ENCODE data around the gene TMEM30B. TPM values are rescaled to one million over a fixed set of nuclear protein-coding genes. Genes with fewer than 3 reads are reported as not detected.

The TMEM30B gene, protein sequence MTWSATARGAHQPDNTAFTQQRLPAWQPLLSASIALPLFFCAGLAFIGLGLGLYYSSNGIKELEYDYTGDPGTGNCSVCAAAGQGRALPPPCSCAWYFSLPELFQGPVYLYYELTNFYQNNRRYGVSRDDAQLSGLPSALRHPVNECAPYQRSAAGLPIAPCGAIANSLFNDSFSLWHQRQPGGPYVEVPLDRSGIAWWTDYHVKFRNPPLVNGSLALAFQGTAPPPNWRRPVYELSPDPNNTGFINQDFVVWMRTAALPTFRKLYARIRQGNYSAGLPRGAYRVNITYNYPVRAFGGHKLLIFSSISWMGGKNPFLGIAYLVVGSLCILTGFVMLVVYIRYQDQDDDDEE
- 1 to 10 TPM; 1.9 to 4.6 (median 2.5) TPM for total RNA-seq

GRCh38 chr14:61281186-61281947, at the start of gene TMEM30B:
Gene TMEM30B, minus strand, starts transcription at chr14:61281338. Its CDS starts 191 bp downstream, at chr14:61281147.
- TF ChIP-seq, protein P1, sequence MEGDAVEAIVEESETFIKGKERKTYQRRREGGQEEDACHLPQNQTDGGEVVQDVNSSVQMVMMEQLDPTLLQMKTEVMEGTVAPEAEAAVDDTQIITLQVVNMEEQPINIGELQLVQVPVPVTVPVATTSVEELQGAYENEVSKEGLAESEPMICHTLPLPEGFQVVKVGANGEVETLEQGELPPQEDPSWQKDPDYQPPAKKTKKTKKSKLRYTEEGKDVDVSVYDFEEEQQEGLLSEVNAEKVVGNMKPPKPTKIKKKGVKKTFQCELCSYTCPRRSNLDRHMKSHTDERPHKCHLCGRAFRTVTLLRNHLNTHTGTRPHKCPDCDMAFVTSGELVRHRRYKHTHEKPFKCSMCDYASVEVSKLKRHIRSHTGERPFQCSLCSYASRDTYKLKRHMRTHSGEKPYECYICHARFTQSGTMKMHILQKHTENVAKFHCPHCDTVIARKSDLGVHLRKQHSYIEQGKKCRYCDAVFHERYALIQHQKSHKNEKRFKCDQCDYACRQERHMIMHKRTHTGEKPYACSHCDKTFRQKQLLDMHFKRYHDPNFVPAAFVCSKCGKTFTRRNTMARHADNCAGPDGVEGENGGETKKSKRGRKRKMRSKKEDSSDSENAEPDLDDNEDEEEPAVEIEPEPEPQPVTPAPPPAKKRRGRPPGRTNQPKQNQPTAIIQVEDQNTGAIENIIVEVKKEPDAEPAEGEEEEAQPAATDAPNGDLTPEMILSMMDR (IDR thresholded peaks at IDR 0.05) = no peak
- DNase-seq (ENCODE audit: low spot score) = no peak

GRCh38 chr14:61330511-61330910, 49.4 kb upstream of the TMEM30B start:
- TF ChIP-seq, protein P1 (IDR thresholded peaks at IDR 0.05) = no peak
- no peak for ATAC-seq (ENCODE audit: low FRiP score)
- DNase-seq (ENCODE audit: low spot score) = no peak

More at GRCh38 chr14:61281186-61281947, at the start of gene TMEM30B:
- ATAC-seq (ENCODE audit: low FRiP score) = peak; percentile 13

DNA sequence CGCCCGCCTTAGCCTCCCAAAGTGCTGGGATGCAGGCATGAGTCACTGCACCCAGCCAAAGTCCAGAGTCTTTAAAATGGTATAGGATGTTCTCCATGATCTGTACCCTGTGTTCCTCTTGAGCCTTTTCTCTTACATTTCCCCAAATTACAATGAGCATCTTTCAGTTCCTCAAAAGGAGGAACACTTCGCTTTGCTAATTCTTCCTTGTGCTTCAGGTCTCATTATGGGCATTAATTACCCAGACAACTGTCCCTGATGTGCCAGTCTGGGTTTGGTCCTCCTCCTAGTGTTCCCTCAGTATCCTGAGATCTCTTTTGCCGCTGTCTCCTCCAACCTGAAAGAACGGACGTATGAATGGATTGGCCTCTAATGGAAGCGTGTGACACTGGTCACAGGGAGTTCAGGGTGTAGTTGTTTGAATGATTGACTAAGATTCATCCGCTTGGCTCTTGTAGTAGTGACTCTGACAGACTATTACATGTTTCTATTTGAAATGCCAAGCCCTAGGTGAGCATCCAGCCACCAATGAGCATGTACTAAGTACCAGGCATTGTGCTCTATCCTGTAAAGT, 48.4 kb upstream of the TMEM30B start:
- TF ChIP-seq, protein P1 (IDR thresholded peaks at IDR 0.05) = no peak
- DNase-seq (ENCODE audit: low spot score) = no peak
- no peak for ATAC-seq (ENCODE audit: low FRiP score)

GRCh38 chr14:61328626-61329262, 47.6 kb upstream of the TMEM30B start:
- no peak for DNase-seq (ENCODE audit: low spot score)
- TF ChIP-seq, protein P1 (IDR thresholded peaks at IDR 0.05) = no peak
- ATAC-seq (ENCODE audit: low FRiP score) = no peak

DNA sequence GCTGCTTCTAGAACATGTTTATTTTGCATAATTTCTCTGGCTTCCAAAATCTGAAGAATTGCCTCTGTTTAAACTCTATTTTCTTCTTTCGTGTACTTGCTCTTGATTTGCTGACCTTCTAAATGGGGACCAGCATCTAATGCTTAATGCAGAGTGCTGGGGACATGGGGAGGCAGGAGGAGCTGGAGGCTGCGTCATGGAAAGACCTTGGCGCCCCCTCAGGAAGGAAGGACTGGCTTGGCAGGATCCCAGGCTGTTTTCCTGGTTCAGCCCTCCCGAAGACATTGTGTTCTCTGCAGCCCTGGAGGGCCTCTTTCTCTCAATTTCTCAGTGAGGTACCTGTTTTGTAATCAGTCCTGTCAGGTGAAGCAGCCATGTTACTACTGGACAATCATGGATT, 45.7 kb upstream of the TMEM30B start:
- TF ChIP-seq, protein P1 (IDR thresholded peaks at IDR 0.05) = no peak
- ATAC-seq (ENCODE audit: low FRiP score) (no peak), DNase-seq (ENCODE audit: low spot score) (no peak)

DNA sequence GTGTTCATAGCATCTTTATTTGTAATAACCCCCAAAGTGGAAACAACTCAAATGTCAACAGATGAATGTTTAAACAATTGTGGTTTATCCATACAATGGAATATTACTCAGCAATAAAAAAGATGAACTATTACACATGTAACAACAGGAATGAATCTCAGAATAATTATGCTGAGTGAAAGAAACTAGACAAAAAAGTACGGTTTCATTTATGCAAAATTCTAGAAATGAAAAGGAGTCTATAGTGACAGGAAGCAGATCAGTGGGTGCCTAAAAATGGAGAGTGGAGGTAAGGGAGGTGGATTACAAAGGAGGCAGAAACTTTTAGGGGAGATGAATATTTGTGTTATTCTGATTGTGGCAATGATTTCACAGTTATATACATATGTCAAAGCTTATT, 45.0 kb upstream of the TMEM30B start:
- ATAC-seq (ENCODE audit: low FRiP score) (no peak), DNase-seq (ENCODE audit: low spot score) (no peak)
- TF ChIP-seq, protein P1 (IDR thresholded peaks at IDR 0.05) = no peak
